ENCODE data around the gene RASGEF1C.

RASGEF1C gene

DNA sequence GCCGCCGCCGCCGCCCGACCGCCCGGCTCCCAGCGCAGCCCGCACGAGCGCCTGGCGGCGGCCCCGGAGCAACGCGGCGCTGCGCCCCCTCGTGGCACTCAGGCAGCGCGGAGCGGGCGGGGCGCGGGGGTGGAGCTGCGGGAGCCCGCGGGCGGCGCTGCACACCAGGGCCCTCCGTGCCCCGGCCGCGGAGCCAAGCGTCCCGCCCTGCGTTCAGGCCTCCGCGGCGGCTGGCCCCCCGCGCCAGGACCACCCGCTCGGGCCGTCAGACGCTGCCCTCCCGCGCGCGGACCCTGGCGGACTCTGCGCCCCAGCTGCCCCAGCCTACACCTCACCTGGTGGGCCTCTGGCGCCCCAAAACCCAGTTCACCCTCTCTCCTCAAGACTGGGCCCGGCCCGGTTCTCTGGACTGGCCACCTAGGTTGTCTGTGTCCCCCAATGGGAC, at the start of gene RASGEF1C:
Gene RASGEF1C, minus strand, starts transcription at position 75 of the 445 bp plus-strand sequence. CDS start 71,159 bp downstream, outside the sequence.
- DNase-seq = peak in 1 of 2 experiments; percentile 69

DNA sequence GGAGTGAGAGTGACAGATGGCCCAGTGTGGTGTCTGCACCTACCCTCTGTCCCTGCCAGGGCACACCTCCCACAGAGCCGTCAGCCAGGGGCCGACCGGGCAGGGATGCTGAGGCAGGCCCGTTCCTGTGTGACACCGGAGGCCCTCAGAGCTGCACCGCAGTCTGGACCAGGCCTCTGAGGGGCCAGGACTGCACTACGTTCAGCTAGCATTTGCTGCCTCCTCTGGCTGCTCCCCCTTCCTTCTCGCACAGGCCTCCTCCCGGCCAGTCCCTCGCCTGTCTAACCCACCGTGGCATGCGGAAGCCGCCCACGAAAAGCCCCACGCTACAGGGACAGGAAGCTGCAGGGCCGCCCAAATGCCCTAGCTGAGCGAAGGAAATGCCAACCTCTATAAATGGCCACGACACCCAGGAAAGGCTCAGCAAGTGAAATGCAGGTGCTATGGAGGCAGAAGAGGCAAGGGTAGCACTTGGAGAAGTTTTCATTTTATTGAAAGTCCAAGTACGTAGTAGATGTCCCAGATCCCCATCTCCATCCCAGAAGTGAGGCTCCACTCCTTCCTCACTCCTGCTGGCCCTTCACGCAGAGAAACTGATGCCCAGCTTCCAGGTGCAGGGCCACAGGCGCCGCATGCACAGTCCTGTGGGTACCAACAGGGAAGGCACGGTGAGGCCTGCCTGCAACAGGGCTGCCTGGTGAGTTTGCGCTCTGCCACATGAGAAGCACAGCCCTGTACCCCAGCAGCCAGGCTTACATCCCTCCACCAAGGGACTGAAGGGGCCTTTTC, 44.2 kb upstream of the RASGEF1C start:
- no peak for DNase-seq

DNA sequence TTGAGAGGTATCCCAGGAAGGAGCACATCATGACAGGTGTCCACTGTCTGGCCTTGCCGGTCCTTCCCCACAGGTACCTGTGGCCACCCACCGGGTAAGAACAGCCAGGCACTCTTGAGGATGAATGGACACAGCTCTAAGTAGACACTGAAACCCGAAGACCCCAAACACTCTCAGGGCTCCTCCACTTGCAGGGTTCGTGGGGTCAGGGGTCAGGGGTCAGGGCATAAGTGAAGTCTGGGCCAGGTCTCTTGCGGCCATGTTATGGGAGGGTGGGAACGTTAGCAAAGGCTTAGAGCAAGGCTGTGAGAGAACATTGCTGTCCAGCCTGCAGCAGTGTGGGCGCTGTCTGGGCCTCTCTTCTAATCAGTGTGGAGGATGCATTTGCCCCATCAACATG, 42.9 kb upstream of the RASGEF1C start:
- DNase-seq = no peak

DNA sequence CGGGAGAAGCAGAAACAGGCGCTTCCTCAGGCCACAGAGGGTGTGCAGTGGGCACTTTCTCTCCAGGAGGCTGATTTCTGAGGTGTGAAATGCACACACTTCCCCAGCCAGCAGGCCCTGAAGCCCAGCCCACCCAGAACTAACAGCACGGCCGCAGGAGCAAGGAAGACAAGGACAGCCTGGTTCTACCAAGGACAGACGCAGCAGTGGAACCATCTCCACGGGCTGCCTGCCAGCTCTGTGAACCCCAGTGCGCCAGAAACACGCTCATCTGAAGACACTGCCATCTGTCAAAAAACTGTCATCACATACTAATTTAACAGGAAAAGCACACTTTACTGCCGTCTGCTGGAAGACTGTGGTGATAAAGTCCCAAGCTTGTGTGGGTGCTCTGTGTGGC, 42.1 kb upstream of the RASGEF1C start:
- DNase-seq = no peak

DNA sequence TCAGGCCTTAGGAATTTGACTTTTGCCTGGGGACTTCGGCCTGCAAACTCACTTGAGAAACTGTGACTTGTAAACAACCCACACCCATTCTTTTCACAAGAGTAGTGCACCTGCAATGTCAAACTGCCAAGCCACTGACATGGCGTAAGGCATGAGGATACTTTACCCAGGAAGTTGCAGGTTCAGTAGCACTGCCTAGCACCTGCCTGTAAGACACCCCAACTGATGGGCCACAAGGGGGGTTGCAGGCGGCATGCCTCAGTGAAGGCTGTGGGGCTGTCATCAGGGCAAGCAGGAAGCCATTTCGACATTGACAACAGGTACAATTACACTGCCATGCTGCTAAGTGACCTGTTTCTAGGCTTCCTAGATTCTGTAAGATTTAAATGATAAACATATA, 41.3 kb upstream of the RASGEF1C start:
- no peak for DNase-seq

DNA sequence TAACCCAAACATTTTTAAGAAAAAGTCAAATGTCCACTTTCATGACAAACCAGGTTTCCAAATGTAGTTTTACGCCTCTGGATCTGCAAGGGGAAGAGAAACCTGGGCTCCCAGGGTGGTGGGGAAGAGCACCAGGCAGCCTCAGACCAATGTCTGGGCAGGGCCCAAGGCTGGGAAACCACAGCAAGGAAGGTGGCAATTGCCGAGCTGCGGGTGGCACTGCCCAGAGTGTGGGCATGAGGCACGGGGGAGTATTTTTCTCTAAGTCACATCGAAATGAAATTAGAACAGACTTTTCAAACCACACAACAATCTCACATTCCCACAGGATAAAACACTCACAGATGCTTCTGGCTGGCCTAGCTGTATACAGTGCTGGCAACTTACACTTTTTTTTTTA, 32.6 kb upstream of the RASGEF1C start:
- no peak for DNase-seq

DNA sequence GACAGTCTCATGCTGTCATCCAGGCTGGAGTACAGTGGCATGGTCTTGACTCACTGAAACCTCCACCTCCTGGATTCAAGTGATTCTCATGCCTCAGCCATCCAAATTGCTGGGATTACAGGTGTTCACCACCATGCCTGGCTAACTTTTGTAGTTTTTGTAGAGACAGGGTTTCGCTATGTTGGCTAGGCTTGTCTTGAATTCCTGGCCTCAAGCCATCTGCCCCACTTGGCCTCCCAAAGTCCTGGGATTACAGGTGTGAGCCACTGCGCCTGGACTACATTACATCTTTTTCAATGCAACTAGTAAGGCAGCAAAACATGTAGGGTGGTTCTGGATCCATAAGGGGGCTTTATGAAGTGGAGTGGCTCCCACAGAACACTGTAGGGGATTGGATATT, 29.6 kb upstream of the RASGEF1C start:
- DNase-seq = no peak

DNA sequence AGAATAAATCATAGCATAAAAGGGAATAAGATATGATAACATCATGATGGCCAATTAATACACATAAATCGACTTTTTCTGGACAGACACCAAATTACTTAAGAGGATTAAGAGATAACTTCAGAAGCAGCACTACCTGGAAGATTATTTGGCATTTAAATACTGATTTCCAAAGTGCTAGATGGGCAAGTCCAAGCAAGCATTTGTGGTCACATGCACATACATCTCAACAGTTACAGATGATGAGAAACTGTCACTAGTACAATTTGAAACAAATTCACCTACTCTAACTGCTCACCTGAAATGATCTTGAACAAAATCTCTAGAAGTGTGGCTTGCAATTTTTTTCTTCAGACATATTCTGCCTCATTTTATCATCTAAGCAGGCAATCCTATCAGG, 26.8 kb upstream of the RASGEF1C start:
- no peak for DNase-seq

DNA sequence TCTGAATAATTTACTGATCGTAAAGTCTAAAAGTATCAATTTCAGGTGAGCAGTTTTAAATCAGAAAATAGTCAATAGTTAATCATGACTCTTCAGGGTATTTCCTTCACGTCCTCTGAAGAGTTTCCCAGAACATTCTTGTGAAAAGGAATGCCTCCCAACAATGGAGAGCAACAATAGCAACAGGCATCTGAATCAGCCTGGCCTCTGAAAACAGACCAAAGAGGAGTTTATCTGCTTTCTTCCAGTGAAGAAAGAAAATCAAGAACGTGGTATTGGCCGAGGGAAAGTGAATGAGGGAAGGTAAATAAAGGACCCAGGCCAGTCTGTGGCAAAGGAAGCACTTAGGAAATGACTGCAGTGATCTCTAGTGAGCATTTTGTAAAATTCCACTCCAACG, 26.1 kb upstream of the RASGEF1C start:
- no peak for DNase-seq

DNA sequence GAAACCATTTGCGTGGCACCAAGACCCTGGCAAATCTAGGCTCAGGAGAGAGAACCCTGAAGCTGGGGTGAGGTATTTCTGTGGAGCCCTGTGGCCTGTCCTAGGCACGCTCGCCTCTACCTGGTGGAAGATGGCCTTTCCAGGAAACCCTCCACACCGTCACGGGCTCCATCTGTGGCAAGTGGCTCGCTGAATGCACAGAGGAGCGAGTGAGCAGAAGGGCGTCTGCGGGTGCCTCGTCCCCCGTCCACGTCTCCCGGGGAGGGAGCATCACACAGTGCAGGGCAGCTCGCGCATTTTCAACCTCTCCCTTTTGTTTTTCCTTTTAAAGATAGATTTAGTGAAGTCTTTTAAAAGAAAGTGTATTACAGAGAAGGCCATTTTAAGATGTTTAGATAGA, 25.3 kb upstream of the RASGEF1C start:
- no peak for DNase-seq

DNA sequence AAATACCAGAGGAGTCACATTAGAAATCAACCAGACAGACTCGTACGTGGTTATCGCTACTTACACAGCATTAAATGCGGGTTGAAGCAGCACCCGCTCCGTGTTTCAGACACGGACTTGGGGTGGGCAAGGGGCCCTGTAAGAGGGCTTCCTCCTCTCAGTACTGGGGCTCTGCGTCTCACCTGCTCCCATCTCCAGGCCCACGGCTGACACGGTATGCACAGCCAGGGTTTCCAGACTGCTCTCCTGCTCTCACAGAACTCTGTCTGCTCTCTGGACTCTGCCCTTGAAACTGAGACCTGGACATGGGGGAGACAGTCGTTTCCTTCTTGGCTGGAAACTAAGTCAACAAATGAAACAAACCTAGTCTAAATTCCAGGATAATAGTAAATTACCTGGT, 24.7 kb upstream of the RASGEF1C start:
- no peak for DNase-seq

DNA sequence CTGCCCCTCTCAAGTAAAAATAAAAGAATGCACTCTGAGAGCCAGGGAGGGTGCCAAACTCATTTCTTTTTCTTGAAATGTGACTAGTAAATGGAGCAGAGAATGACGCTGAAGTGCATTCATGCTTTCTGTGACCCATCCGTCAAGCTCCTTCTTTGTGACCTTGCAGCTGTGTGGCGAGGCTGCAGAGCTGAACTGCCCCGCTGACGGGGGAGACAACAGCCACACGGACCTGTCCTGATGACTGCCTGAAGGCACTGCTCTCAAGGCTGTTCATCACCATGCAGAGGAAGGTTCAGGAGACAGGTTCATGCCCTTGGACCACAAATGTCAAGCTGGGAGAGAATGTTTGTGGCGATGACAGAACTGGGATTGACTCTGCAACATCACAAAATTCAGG, 21.0 kb upstream of the RASGEF1C start:
- DNase-seq = no peak

DNA sequence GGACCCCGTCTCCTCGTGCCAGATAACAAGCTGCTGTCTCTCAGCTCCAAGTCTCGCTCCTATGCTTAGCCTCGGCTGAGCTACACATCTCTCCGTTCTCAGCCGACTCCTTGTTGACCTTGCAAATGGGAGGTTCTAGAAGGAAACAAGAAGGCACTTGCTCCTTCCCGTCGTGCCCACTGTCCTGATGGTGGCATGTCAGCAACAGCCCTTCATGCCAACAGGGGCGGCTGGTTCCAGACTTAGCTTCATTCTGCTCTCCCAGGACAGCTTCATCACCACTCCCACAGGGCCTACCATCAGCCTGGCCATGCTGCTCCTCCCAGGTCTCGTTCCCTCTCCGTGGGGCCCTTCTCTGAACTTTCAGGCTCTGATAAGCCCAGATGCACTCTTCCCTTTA, 13.0 kb upstream of the RASGEF1C start:
- no peak for DNase-seq

DNA sequence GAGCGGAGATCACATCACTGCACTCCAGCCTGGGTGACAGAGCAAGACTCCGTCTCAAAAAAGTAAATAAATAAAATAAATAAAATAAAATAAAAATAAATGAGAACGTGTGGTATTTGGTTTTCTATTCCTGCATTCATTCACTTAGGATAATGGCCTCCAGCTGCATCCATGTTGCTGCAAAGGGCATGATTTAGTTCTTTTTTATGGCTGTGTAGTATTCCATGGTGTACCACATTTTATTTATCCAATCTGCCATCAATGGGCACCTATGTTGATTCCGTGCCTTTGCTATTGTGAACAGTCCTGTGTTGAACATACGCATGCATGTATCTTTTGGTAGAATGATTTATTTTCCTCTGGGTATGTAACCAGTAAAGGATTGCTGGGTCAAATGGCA, 8.8 kb upstream of the RASGEF1C start:
- DNase-seq = no peak

DNA sequence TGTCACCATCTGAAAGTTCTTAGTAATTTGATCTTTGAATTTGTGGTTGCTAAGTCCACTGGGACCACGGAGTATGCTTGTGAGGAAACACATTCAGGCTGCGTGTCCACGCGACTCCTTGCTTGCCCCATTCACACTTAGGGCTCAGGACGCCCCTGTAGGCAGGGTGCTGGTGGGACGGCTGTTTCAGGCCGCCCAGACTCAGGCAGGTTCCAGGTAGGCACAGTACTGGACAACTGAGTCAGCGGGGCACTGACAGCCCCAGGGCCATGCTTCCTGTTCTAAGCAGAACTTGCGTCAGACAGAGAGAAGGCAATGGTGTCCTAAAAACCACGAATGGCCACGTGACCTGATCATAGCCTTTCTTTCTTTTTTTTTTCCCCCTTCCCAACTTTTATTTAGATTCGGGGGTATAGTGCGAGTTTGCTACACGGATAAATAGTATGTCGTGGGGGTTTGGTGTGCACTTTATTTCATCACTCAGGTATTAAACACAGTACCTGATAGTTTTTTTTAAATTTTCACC, 7.7 kb upstream of the RASGEF1C start:
- no peak for DNase-seq

DNA sequence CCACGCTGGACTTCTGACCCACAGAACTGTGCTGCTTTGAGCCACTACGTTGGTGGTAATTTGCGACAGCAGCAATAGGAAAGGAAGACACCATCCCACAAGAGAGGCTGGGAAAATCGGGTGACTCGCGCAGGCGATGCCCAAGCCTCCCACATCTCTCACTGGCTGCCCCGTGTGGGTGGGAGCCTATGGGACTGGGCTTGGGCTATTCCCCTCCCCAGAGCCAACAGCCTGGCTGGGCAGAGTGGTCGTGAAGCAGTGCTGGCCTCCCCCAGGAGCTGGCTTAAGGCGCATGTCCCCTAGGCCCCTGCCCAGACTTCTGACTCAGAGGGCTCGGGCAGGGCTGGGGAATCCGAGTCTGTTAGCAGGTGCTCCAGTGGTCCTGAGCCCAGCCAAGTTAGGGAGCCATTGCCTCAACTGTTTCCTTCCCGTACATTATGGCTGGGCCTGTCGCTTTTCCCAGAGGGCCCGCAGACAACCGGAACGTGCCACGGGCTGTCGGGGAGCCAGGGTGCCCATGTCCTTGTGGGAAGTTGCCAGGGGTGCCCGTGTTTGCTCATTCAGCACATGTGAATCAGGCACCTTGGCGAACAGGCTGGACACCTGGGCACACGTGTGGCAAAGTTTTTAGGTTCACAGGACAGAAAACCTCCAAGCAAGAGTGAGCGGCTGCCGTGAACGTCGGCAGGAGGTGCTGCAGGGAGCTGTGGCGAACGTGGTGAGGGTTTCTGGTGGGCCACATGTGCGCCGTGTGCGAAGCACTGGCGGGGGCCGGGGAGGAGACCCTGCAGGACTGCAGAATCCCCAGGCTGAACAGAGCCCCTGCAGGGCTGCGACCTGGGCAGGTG, 7.0 kb upstream of the RASGEF1C start:
- no peak for DNase-seq

DNA sequence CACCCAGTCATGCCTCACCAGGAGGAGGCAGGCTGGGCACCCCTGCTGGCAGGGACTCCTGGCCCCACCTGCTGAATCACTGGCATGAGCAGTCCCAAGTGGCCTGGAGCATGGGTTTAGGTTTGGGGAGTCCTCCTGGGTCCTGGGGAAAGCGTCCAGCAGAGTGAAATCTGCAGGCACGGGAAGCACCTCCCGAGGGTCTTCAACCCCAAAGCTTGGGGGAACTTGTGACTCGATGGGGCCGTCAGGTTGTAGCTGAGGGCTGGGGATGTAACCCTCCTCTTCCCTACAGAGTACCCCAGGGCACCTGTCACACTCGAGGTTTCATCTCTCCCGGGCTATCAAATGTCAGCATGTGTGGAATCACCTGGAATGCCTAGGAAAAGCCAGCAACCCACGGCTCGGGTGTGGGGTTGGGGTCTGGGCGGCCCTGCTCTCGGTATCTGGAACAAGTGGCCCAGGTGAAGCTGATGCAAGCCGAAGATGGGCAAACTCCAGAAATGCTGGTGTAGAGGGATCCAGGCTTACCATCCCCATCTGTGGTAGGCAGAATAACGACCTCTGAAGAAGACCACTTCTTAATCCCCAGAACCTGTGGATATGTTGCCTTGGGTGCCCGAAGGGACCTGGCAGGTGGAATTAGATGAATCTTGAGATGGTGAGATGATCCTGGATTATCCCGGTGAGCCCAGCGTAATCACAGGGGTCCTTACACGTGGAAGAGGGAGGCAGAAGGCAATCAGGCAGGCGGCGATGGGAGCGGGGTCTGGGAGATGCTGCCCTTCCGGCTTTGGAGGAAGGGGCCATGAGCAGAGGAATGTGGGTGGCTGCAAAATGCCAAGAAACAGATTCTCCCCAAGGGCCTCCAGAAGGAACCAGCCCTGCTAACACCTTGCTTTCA, 6.1 kb upstream of the RASGEF1C start:
- DNase-seq = no peak

DNA sequence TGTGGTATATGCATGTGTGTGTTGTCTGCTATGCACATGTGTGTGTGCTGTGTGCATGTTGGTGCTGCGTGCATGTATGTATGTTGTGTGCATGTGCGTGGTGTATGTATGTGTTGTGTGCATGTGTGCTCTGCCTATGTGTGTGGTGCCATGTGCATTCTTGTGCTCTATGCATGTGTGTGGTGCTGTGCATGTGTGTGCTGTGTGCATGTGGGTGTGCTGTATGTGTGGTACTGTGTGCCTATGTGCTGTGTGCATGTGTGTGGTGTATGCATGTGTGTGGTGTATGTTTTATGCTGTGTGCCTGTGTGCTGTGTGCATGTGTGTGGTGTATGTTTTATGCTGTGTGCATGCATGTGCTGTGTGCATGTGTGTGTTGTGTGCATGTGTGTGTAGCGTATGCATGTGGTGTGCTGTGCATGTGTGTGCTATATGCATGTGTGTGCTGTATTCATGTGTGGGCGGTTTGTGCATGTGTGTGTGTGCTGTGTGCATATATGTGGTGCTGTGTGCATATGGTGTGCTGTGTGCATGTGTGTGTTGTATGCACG, 4.7 kb upstream of the RASGEF1C start:
- DNase-seq = no peak

DNA sequence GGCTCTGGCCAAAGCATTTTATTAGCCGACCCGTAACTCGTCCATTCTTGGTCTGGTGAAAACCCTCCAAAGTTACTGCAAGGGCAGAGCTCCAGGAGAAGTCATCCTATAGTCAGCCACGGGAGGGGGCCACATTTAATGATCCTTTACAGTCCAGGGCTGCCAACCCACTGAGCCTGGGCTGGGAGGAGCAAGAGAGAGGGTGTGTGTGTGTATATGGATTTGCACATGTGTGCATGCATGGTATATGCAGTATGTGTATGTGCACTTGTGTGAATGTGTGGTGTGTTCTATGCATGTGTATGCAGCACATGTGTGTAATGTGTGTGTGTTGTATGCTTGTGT, 4.2 kb upstream of the RASGEF1C start:
- DNase-seq = no peak

DNA sequence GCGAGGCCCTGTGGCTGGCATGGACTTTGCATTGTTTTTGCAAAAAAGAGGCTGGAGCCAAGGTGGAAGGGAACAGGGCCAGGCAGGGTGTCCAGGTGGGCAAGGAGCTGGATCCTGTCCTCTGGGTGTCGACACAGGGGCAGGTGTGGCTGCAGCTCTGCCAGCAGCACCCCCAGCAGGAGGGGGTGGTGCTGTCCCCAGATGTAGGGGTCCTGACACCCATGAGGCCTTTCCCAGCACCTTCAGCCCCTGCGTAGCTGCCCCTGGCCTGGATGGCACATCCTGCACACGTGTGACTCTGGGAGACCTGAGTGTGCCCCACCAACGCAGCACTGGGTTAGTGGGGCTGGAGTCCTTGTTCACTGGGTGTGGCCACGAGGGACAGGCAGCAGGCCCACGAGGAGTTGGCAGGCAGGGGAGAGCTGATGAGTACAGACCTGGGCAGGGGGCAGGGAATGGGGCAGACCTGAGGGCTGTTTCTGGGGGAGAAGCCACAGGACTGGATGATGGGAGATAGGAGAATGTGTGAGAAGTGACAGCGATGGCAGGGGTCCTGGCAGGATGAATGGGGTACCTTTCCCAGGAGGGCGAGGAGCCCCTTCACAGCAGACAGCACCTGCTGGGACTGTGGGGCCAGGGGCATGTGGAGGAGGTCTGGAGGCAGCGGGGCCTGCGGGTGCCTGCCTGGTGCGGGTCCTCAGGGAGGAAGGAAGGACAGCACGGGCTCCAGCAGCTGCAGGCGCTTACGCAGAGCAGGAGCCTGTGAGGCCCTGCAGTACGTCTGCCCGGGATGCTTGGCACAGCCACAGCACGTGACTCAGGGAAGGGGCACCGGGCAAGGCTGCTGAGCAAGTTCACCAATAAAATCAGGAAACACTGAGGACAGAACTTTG, 3.6 kb upstream of the RASGEF1C start:
- DNase-seq = no peak

DNA sequence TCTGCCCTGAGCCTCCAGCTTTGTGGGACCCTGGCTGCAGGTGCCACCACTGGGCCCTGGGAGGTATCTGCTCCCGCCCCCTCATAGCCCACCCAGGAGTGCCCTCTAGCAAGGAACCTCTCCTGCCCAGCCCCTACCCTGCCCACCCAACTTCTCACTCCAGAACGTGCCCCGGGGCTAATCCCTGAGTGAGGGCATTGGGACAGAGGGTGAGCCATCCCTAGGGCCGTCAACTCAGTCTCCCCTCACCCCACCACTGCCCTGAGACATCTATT, 2.7 kb upstream of the RASGEF1C start:
- DNase-seq = no peak

Measured in NCI-H446 (cell line).